HepG2 (cell line): ENCODE results near the gene ZSCAN31.

Experiments used
- ATF3 ChIP-seq: sonication (generic); formaldehyde crosslinking; IDR thresholded peaks from 2 replicates; pipeline ENCODE4 v1.4.0; 2020; ENCODE audit warnings: missing genetic modification reagents
- ATF7 ChIP-seq, 2 experiments: fragments of 450-650 bp in 1 of 2; sonication (generic) in 1 of 2; formaldehyde crosslinking in 1 of 2; IDR thresholded peaks; 2 replicates each; pipeline versions ENCODE4 v1.4.0 to v1.6.1; 2016 to 2020; ENCODE audit warnings: antibody characterized with exemption in 1 of 2, mild to moderate bottlenecking in 1 of 2, missing genetic modification reagents in 1 of 2
- CENPT ChIP-seq: sonication (generic); formaldehyde crosslinking; IDR thresholded peaks from 2 replicates; pipeline ENCODE4 v1.8.0; 2022; ENCODE audit warnings: low read depth, mild to moderate bottlenecking, moderate library complexity, missing genetic modification reagents
- CTCF ChIP-seq: sonication (generic); formaldehyde crosslinking; IDR thresholded peaks from 2 replicates; pipeline ENCODE4 v1.5.0; 2020; ENCODE audit warnings: mild to moderate bottlenecking, missing genetic modification reagents, moderate library complexity
- EZH2 ChIP-seq: conservative IDR thresholded peaks from 2 replicates; pipeline ENCODE4 v1.6.1; 2012; ENCODE audit warnings: mild to moderate bottlenecking, low read depth, low read length, moderate library complexity
- MAFG ChIP-seq: sonication (generic); formaldehyde crosslinking; IDR thresholded peaks from 2 replicates; pipeline ENCODE4 v1.5.1; 2020; ENCODE audit warnings: mild to moderate bottlenecking, missing genetic modification reagents
- NR2C2 ChIP-seq: sonication (generic); formaldehyde crosslinking; IDR thresholded peaks from 2 replicates; pipeline ENCODE4 v1.4.0; 2020; ENCODE audit warnings: missing genetic modification reagents, mild to moderate bottlenecking, moderate library complexity, borderline replicate concordance
- PCBP1 ChIP-seq: fragments of 200-400 bp; formaldehyde crosslinking; IDR thresholded peaks from 2 replicates; pipeline ENCODE4 v1.6.1; 2017; ENCODE audit warnings: mild to moderate bottlenecking, low read depth, low read length, borderline replicate concordance
- POLR2A ChIP-seq, 2 experiments: IDR thresholded peaks; 2 replicates each; pipeline ENCODE4 v1.6.1; 2011; ENCODE audit warnings: low read depth in 2 of 2, low read length in 2 of 2, mild to moderate bottlenecking in 1 of 2, moderate library complexity in 1 of 2; ENCODE audit not compliant: insufficient read depth in 1 of 2
- POLR2AphosphoS5 ChIP-seq: IDR thresholded peaks from 2 replicates; pipeline ENCODE4 v1.6.1; 2012; ENCODE audit warnings: low read depth, low read length
- RCOR2 ChIP-seq: IDR thresholded peaks from 2 replicates; pipeline ENCODE4 v1.6.1; 2016; ENCODE audit warnings: missing biosample characterization, missing genetic modification reagents
- ZNF121 ChIP-seq: sonication (generic); formaldehyde crosslinking; IDR thresholded peaks from 2 replicates; pipeline ENCODE4 v1.5.0; 2020; ENCODE audit warnings: mild to moderate bottlenecking, missing genetic modification reagents
- ZNF510 ChIP-seq: sonication (generic); formaldehyde crosslinking; IDR thresholded peaks from 2 replicates; pipeline ENCODE4 v1.4.0; 2020; ENCODE audit warnings: low read depth, mild to moderate bottlenecking, missing genetic modification reagents

DNA sequence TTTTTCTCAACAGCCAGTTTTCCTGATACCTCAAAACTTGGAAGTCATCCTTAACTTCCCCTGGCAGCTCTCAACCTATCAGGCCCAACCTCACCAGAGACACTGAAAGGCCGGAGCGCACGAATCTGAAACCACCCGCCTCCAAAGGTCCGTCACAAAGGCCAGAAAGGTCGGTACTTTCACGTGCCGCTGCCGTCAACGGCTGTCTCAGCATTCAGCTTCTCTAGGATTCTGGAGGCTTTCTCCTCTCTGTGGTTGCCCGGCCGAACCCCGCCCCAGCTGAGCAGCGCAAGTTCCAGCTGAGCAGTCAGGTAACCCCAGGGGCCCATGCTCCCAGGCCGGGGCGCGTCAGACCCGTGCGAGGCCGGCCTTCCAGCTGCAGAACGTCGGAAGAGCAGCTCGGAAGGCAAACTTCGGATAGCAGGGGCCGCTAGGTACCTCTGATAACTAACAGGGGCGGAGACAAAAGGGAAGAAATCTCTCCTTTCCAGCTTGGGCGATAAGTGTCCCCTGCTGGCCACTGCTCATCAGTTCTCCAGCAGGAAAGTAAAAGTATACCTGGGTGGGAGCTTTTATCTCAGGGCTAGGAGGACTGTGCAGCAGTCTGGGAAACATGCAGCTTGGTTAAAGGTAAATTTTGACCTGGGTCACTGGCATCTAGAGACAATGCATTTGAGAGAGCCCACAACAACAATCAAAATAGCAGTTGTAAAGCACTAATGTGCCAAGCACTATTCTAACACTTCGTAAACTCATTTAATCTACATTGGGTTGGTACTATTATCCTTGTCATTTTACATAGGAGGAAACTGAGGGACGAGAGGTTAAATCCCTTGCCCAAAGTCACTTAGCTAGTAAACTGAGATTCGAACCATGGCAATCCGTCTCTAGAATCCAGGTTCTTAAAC is 47.5 kb upstream of the ZSCAN31 start:
- TF ChIP-seq PCBP1, result no peak
- TF ChIP-seq RCOR2 (CRISPR knock-in tag), result peak; percentile 71
- TF ChIP-seq ZNF510 (CRISPR knock-in tag), result no peak
- TF ChIP-seq ZNF121, result no peak; the same call in 1 of the 2 replicates
- TF ChIP-seq CENPT (CRISPR knock-in tag), result peak; percentile 94
- TF ChIP-seq MAFG (CRISPR knock-in tag), result no peak
- no peak for TF ChIP-seq EZH2
- peak; percentile 72 for TF ChIP-seq CTCF (CRISPR knock-in tag)
- TF ChIP-seq POLR2A (IDR thresholded peaks at IDR 0.05; ENCODE audit: insufficient read depth in 1 of 2, low read depth in 2 of 2, low read length in 2 of 2), result peak; percentile 41 to 70; a peak in 2 of 4 replicates
- no peak; the same call in 1 of the 2 replicates for TF ChIP-seq ATF3
- TF ChIP-seq ATF7 (IDR thresholded peaks at IDR 0.05), result no peak
- TF ChIP-seq ATF7 (CRISPR knock-in tag; IDR thresholded peaks at IDR 0.05), result peak; percentile 69; the same call in 1 of the 2 replicates
- peak; percentile 91 for TF ChIP-seq NR2C2
- peak; percentile 69 for TF ChIP-seq POLR2AphosphoS5
